Lung (tissue), 12 donors: ENCODE results near the gene ZNF587B. TPM values are rescaled to one million over a fixed set of nuclear protein-coding genes. Genes with fewer than 3 reads are reported as not detected.

Experiments used
- ATAC-seq: fragments of 200-7000 bp; cut with Tn5 transposase; one replicate; pipeline ENCODE4 v1.9.1; 2020; ENCODE audit warnings: moderate number of reproducible peaks; ENCODE audit not compliant: insufficient read depth, low FRiP score
- DNase-seq, 3 donors: peaks; one replicate each; pipeline ENCODE4 v3.0.0-alpha.2; 2013 to 2017
- H3K27ac ChIP-seq, 2 donors: one replicate each; pipeline ENCODE4 v1.5.1; 2013; ENCODE audit warnings: mild to moderate bottlenecking in 2 of 2, moderate library complexity in 2 of 2, control low read depth in 1 of 2, inconsistent platforms in 1 of 2, low read depth in 1 of 2, low read length in 1 of 2
- H3K27me3 ChIP-seq, 3 donors: one replicate each; pipeline ENCODE4 v1.5.1; 2013; ENCODE audit warnings: low read length in 2 of 3; ENCODE audit not compliant: control insufficient read depth in 3 of 3, insufficient read depth in 3 of 3
- H3K36me3 ChIP-seq, 4 donors: one replicate each; pipeline ENCODE4 v1.5.1; 2013; ENCODE audit warnings: low read length in 4 of 4, mild to moderate bottlenecking in 1 of 4, moderate library complexity in 1 of 4; ENCODE audit not compliant: control insufficient read depth in 4 of 4, insufficient read depth in 4 of 4
- H3K4me1 ChIP-seq, 5 donors: one replicate each; pipeline ENCODE4 v1.5.1; 2013; ENCODE audit warnings: low read length in 5 of 5, mild to moderate bottlenecking in 2 of 5, moderate library complexity in 1 of 5; ENCODE audit not compliant: control insufficient read depth in 5 of 5, insufficient read depth in 5 of 5
- H3K4me3 ChIP-seq: one replicate; pipeline ENCODE4 v1.5.1; 2013; ENCODE audit warnings: mild to moderate bottlenecking, control low read depth, moderate library complexity
- H3K9ac ChIP-seq, 2 donors: one replicate each; pipeline ENCODE4 v1.5.1; 2013; ENCODE audit warnings: low read length in 2 of 2, control low read depth in 1 of 2; ENCODE audit not compliant: insufficient read depth in 1 of 2
- H3K9me3 ChIP-seq, 4 donors: one replicate each; pipeline ENCODE4 v1.5.1; 2013; ENCODE audit warnings: low read length in 3 of 4, mild to moderate bottlenecking in 1 of 4, moderate library complexity in 1 of 4; ENCODE audit not compliant: control insufficient read depth in 4 of 4, insufficient read depth in 3 of 4
- CTCF ChIP-seq: IDR thresholded peaks from 2 replicates; pipeline ENCODE4 v1.5.1; 2012; ENCODE audit warnings: mild to moderate bottlenecking; ENCODE audit errors: control extremely low read depth, extremely low read depth
- WGBS, 2 donors: extraction: QIAGEN DNeasy Blood & Tissue Kit; methylation state at CpG; one replicate each; pipeline ENCODE4 v1.1.7; 2013; 5-methylcytosine and 5-hydroxymethylcytosine counted together
- polyA plus RNA-seq, 2 donors: library from polyadenylated mRNA; stranded (reverse); fragments of 200-250 nt; gene quantifications; one replicate each; pipeline ENCODE4 v1.2.1, GENCODE V29; 2013
- total RNA-seq, 2 donors: library from RNA; depleted of rRNA in 1 of 2; stranded (reverse); fragments of >200 nt in 1 of 2; gene quantifications; one replicate each; pipeline ENCODE4 v1.2.1, GENCODE V29; 2014 to 2021
- donor health status: control.
- donor health status: control.
- donor health status: Bipolar disorder and iron deficiency.
- donor health status: healthy.
- donor health status: DM: yes; HTN: yes; CAD: no.

ZNF587B gene
- total and polyA plus RNA-seq, 4 donors = 4.0 to 31.7 (median 11.4) TPM

GRCh38 chr19:57816652-57817051, 13.4 kb upstream of the ZNF587B start:
- no peak overlapping the region for H3K4me3 ChIP-seq
- 88 to 95% methylated on average over 7 of the region's 7 CpGs for WGBS, 2 donors

GRCh38 chr19:57817976-57818375, 12.1 kb upstream of the ZNF587B start:
- no peak for TF ChIP-seq CTCF
- DNase-seq (no peak), ATAC-seq (no peak)
- Histone ChIP-seq H3K36me3 (peaks cover 0 to 6% (median under 1%) of the 10 kb centered on the region in 4 donors), H3K4me1 (peaks cover 3 to 23% (median 4%) of the 10 kb centered on the region in 5 donors), H3K27me3 (no peaks in the 10 kb centered on the region), H3K9me3 (no peaks in the 10 kb centered on the region), H3K27ac (no peak overlapping the region), H3K4me3 (no peak overlapping the region), H3K9ac (no peak overlapping the region)
- 94 to 97% methylated on average over 14 of the region's 14 CpGs for WGBS, 2 donors

More at GRCh38 chr19:57816652-57817051, 13.4 kb upstream of the ZNF587B start:
- Histone ChIP-seq H3K9ac (no peak overlapping the region), H3K27me3 (no peaks in the 10 kb centered on the region), H3K9me3 (no peaks in the 10 kb centered on the region), H3K4me1 (peaks cover 3 to 23% (median 4%) of the 10 kb centered on the region in 5 donors), H3K27ac (no peak overlapping the region), H3K36me3 (peaks cover 0 to 14% (median 5%) of the 10 kb centered on the region in 4 donors)
- ATAC-seq = no peak
- no peak for TF ChIP-seq CTCF
- DNase-seq = no peak

GRCh38 chr19:57818378-57818777, 11.7 kb upstream of the ZNF587B start:
- WGBS, 2 donors = 91 to 92% methylated on average over 7 of the region's 7 CpGs
- no peak for TF ChIP-seq CTCF

More at GRCh38 chr19:57818378-57818777, 11.7 kb upstream of the ZNF587B start:
- H3K9ac ChIP-seq = no peak overlapping the region
- no peak overlapping the region for H3K4me3 ChIP-seq
- H3K4me1 ChIP-seq = peaks cover 3 to 23% (median 4%) of the 10 kb centered on the region in 5 donors
- H3K27me3 ChIP-seq = no peaks in the 10 kb centered on the region
- H3K36me3 ChIP-seq = peaks cover 0 to 6% (median under 1%) of the 10 kb centered on the region in 4 donors
- H3K27ac ChIP-seq = no peak overlapping the region
- H3K9me3 ChIP-seq = no peaks in the 10 kb centered on the region
- DNase-seq (no peak), ATAC-seq (no peak)
